ENCODE measurements around the gene SURF2.

DNA sequence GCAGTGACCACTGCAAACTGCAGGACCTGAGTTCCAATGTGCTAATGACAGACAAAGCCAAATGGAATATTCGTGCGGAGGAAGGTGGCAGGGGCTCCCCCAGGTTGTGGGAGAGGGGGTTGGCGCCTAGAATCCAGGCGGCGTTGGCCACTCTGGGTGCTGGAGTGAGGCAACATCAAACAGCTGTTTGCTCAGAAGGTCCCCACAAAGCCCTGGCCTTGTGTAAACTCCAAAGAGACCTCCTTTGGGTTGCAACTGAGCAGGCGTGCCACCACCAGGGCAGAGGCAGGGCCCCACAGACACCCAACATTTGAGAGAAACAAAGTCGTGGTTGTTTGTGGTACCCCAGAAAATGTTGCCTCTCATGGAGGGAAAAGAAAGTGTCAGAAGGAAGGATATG is 34.4 kb downstream of the SURF2 start:
- no peak for TF ChIP-seq POLR2A (IDR thresholded peaks at IDR 0.05)
- TF ChIP-seq, protein P1, sequence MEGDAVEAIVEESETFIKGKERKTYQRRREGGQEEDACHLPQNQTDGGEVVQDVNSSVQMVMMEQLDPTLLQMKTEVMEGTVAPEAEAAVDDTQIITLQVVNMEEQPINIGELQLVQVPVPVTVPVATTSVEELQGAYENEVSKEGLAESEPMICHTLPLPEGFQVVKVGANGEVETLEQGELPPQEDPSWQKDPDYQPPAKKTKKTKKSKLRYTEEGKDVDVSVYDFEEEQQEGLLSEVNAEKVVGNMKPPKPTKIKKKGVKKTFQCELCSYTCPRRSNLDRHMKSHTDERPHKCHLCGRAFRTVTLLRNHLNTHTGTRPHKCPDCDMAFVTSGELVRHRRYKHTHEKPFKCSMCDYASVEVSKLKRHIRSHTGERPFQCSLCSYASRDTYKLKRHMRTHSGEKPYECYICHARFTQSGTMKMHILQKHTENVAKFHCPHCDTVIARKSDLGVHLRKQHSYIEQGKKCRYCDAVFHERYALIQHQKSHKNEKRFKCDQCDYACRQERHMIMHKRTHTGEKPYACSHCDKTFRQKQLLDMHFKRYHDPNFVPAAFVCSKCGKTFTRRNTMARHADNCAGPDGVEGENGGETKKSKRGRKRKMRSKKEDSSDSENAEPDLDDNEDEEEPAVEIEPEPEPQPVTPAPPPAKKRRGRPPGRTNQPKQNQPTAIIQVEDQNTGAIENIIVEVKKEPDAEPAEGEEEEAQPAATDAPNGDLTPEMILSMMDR (IDR thresholded peaks at IDR 0.05): no peak
